Thoracic aorta (tissue), 2 donors: ENCODE data around the gene TM4SF18. TPM values are rescaled to one million over a fixed set of nuclear protein-coding genes. Genes with fewer than 3 reads are reported as not detected.

Source experiments
- ATAC-seq: fragments of 150-250 bp; one replicate; pipeline ENCODE4 v1.8.0; 2017; ENCODE audit warnings: low read depth; ENCODE audit not compliant: insufficient number of reproducible peaks, low FRiP score
- DNase-seq: peaks from one replicate; pipeline ENCODE4 v3.0.0-alpha.2; 2020; ENCODE audit warnings: low spot score
- H3K27ac ChIP-seq, 2 donors: fragments of 200-600 bp; sonication (generic); 1 replicate in 1 of 2; 2 replicates in 1 of 2; pipeline ENCODE4 v1.5.1; 2016; ENCODE audit warnings: mild to moderate bottlenecking in 2 of 2, moderate library complexity in 2 of 2
- H3K27me3 ChIP-seq: fragments of 200-600 bp; sonication (generic); replicated peaks from 2 replicates; pipeline ENCODE4 v1.6.0; 2016; ENCODE audit warnings: mild to moderate bottlenecking; ENCODE audit not compliant: insufficient read depth
- H3K36me3 ChIP-seq: fragments of 200-600 bp; sonication (generic); one replicate; pipeline ENCODE4 v1.5.1; 2016
- H3K4me1 ChIP-seq, 2 donors: fragments of 200-600 bp; sonication (generic); 1 replicate in 1 of 2; 2 replicates in 1 of 2; pipeline versions ENCODE4 v1.5.1 to v1.6.0; 2016; ENCODE audit warnings: low read depth in 2 of 2, mild to moderate bottlenecking in 1 of 2; ENCODE audit not compliant: control insufficient read depth in 1 of 2
- H3K4me3 ChIP-seq: fragments of 200-600 bp; sonication (generic); 2 replicates; pipeline ENCODE4 v1.5.1; 2016; ENCODE audit warnings: mild to moderate bottlenecking
- H3K9me3 ChIP-seq: fragments of 200-600 bp; sonication (generic); 2 replicates; pipeline ENCODE4 v1.5.1; 2016
- CTCF ChIP-seq: fragments of 200-600 bp; sonication (generic); IDR thresholded peaks from one replicate; pipeline ENCODE4 v1.5.1; 2019; ENCODE audit warnings: antibody characterized with exemption
- total RNA-seq, 2 donors: library from RNA; depleted of rRNA; stranded (reverse); fragments of >200 nt; gene quantifications; one replicate each; pipeline versions ENCODE4 v1.1.0 to v1.2.3, GENCODE V29; 2016

The TM4SF18 gene
- total RNA-seq, 2 donors from 2014 or later = 1.9 to 4.9 TPM

GRCh38 chr3:149374793-149375500, 41.5 kb upstream of the TM4SF18 start:
- ATAC-seq (no peak), DNase-seq (no peak)
- Histone ChIP-seq H3K27me3 (no peaks in the 10 kb centered on the region), H3K27ac (peak overlapping the region in 1 of 2 donors; percentile 70), H3K36me3 (peaks cover 3% of the 10 kb centered on the region), H3K4me3 (peak overlapping the region; percentile 71), H3K4me1 (peaks cover 24 to 70% of the 10 kb centered on the region in 2 donors), H3K9me3 (no peaks in the 10 kb centered on the region)
- TF ChIP-seq CTCF = no peak

GRCh38 chr3:149374391-149374790, 41.0 kb upstream of the TM4SF18 start:
- no peaks in the 10 kb centered on the region for H3K9me3 ChIP-seq
- DNase-seq (no peak), ATAC-seq (no peak)
- no peaks in the 10 kb centered on the region for H3K27me3 ChIP-seq
- no peak overlapping the region for H3K27ac ChIP-seq
- H3K36me3 ChIP-seq = peaks cover 7% of the 10 kb centered on the region
- no peak for TF ChIP-seq CTCF
- peaks cover 26 to 74% of the 10 kb centered on the region in 2 donors for H3K4me1 ChIP-seq
- peak overlapping the region; percentile 71 for H3K4me3 ChIP-seq

- ATAC-seq = no peak
- H3K4me3 ChIP-seq = no peak overlapping the region
Measured at GRCh38 chr3:149373235-149374125, 40.0 kb upstream of the TM4SF18 start.

GRCh38 chr3:149371723-149372114, 38.3 kb upstream of the TM4SF18 start:
- ATAC-seq (no peak), DNase-seq (no peak)
- Histone ChIP-seq H3K4me3 (no peak overlapping the region), H3K36me3 (peaks cover 7% of the 10 kb centered on the region), H3K27ac (peak overlapping the region in 1 of 2 donors; percentile 40), H3K4me1 (peaks cover 26 to 72% of the 10 kb centered on the region in 2 donors), H3K9me3 (no peaks in the 10 kb centered on the region), H3K27me3 (no peaks in the 10 kb centered on the region)
- TF ChIP-seq CTCF = no peak

More at GRCh38 chr3:149373235-149374125, 40.0 kb upstream of the TM4SF18 start:
- no peak for DNase-seq
- H3K9me3 ChIP-seq = no peaks in the 10 kb centered on the region
- H3K4me1 ChIP-seq = peaks cover 26 to 70% of the 10 kb centered on the region in 2 donors
- TF ChIP-seq CTCF = no peak
- H3K36me3 ChIP-seq = peaks cover 7% of the 10 kb centered on the region
- H3K27ac ChIP-seq = peak overlapping the region in 1 of 2 donors; percentile 45
- H3K27me3 ChIP-seq = no peaks in the 10 kb centered on the region
